Measurements from ENCODE around the gene CYTH1. TPM values are rescaled to one million over a fixed set of nuclear protein-coding genes. Genes with fewer than 3 reads are reported as not detected.
A peak's percentile ranks its signal among the peaks of the same experiment; 100 is the strongest.

CYTH1 gene
- polyA plus RNA-seq, 1 of the 3 experiments (the other 2 are of a cell fraction) = 23.8 TPM

GRCh38 chr17:78654325-78654724, 127.7 kb downstream of the CYTH1 start (continued):
- no peak for TF ChIP-seq IRF3 (IDR thresholded peaks at IDR 0.05; ENCODE audit: low read depth, low read length)
- no peak for TF ChIP-seq MXI1 (IDR thresholded peaks at IDR 0.05; ENCODE audit: low read depth, low read length)

- no peaks in the 10 kb centered on the region for H3K27me3 ChIP-seq (ENCODE audit: insufficient read depth)
- no peak overlapping the region for H3K4me3 ChIP-seq (ENCODE audit: low read depth in 2 of 2, low read length in 1 of 2)
- DNase-seq = peak; percentile 3
- TF ChIP-seq USF2 (IDR thresholded peaks at IDR 0.05; ENCODE audit: borderline replicate concordance, low read depth, low read length) (no peak), TCF12 (IDR thresholded peaks at IDR 0.05) (no peak), PBX3 (IDR thresholded peaks at IDR 0.05) (no peak), RCOR1 (IDR thresholded peaks at IDR 0.05; ENCODE audit: low read length) (no peak), YY1 (IDR thresholded peaks at IDR 0.05; ENCODE audit: low read depth) (no peak), RXRA (IDR thresholded peaks at IDR 0.05; ENCODE audit: borderline replicate concordance, low read depth) (no peak), IRF3 (IDR thresholded peaks at IDR 0.05; ENCODE audit: low read depth, low read length) (no peak), TEAD4 (IDR thresholded peaks at IDR 0.05; ENCODE audit: borderline replicate concordance, insufficient read depth) (no peak), JUND (IDR thresholded peaks at IDR 0.05) (no peak), SIN3A (IDR thresholded peaks at IDR 0.05; ENCODE audit: borderline replicate concordance, low read depth, low read length) (no peak), NRF1 (IDR thresholded peaks at IDR 0.05; ENCODE audit: low read depth, low read length) (no peak), EP300 (IDR thresholded peaks at IDR 0.05; ENCODE audit: borderline replicate concordance in 1 of 2, low read depth in 1 of 2, low read length in 1 of 2) (no peak), ZBTB33 (IDR thresholded peaks at IDR 0.05; ENCODE audit: borderline replicate concordance, low read depth) (no peak), CHD2 (IDR thresholded peaks at IDR 0.05; ENCODE audit: low read length, partially characterized antibody) (no peak), EZH2phosphoT487 (IDR thresholded peaks at IDR 0.05; ENCODE audit: borderline replicate concordance, low read depth) (no peak)
- H3K4me2 ChIP-seq = no peak overlapping the region
- 81% methylated on average over 5 of the region's 5 CpGs for WGBS (ENCODE audit: low lambda C conversion rate)
- H3F3A ChIP-seq (replicated peaks; ENCODE audit: insufficient read depth) = peaks cover 8% of the 10 kb centered on the region
- no peaks in the 10 kb centered on the region for H3K79me2 ChIP-seq (ENCODE audit: insufficient read depth)
- ChIA-PET POLR2A (no interaction called here), CTCF (interaction anchor here (1.0 to 1.3 kb wide), 2 partner anchors 55 to 56 kb away, joined by 3 to 4 read pairs; no protein-coding TSS in a partner anchor)
- H3K9me3 ChIP-seq = no peaks in the 10 kb centered on the region
- no peak overlapping the region for H3K27ac ChIP-seq (ENCODE audit: low read depth in 2 of 2, low read length in 1 of 2)
- no peaks in the 10 kb centered on the region for H3K36me3 ChIP-seq (replicated peaks in 1 of 2; ENCODE audit: control insufficient read depth in 1 of 2, insufficient read depth in 2 of 2, low read length in 1 of 2)
- H3K4me1 ChIP-seq (ENCODE audit: control insufficient read depth in 1 of 2, insufficient read depth in 2 of 2, low read depth in 1 of 2, low read length in 1 of 2) = no peaks in the 10 kb centered on the region
- H3K9ac ChIP-seq = no peak overlapping the region
- no peaks in the 10 kb centered on the region for H4K20me1 ChIP-seq (ENCODE audit: insufficient read depth)
- no peak overlapping the region for H2AFZ ChIP-seq (ENCODE audit: low read depth)
- H3K9me2 ChIP-seq = no peaks in the 10 kb centered on the region
Measured at GRCh38 chr17:78653382-78653781, 128.7 kb downstream of the CYTH1 start.
